Body of pancreas (tissue), 4 donors: ENCODE measurements around the gene SH3PXD2A. TPM values are rescaled to one million over a fixed set of nuclear protein-coding genes. Genes with fewer than 3 reads are reported as not detected.
A peak's percentile ranks its signal among the peaks of the same experiment; 100 is the strongest.

Experiments
- ATAC-seq: fragments of 150-250 bp; one replicate; pipeline ENCODE4 v1.9.1; 2016
- DNase-seq, 4 donors: peaks; one replicate each; pipeline ENCODE4 v3.0.0-alpha.2; 2019
- H3K27ac ChIP-seq, 4 donors: fragments of 200-600 bp; sonication (generic); 1 replicate in 3 of 4; 2 replicates in 1 of 4; pipeline versions ENCODE4 v1.5.1 to v1.6.1; 2016 to 2019; ENCODE audit warnings: mild to moderate bottlenecking in 1 of 4, mixed read lengths in 1 of 4, moderate library complexity in 1 of 4
- H3K27me3 ChIP-seq, 2 donors: fragments of 200-600 bp; sonication (generic); one replicate each; pipeline ENCODE4 v1.6.0; 2016; ENCODE audit warnings: mild to moderate bottlenecking in 1 of 2
- H3K36me3 ChIP-seq, 2 donors: fragments of 200-600 bp; sonication (generic); replicated peaks in 1 of 2; 2 replicates each; pipeline ENCODE4 v1.5.1; 2016; ENCODE audit warnings: low read depth in 2 of 2; ENCODE audit not compliant: insufficient read depth in 1 of 2
- H3K4me1 ChIP-seq: fragments of 200-600 bp; sonication (generic); one replicate; pipeline ENCODE4 v1.6.0; 2016
- H3K4me3 ChIP-seq, 2 donors: fragments of 200-600 bp; sonication (generic); 1 replicate in 1 of 2; 2 replicates in 1 of 2; pipeline ENCODE4 v1.5.1; 2016 to 2019
- H3K9me3 ChIP-seq, 3 donors: fragments of 200-600 bp; sonication (generic); 1 replicate in 2 of 3; 2 replicates in 1 of 3; pipeline ENCODE4 v1.5.1; 2016
- POLR2A ChIP-seq, 3 donors: fragments of 450-650 bp; IDR thresholded peaks; one replicate each; pipeline ENCODE4 v1.6.1; 2016; ENCODE audit warnings: antibody characterized with exemption in 3 of 3, mild to moderate bottlenecking in 2 of 3
- WGBS, 2 donors: methylation state at CpG; one replicate each; pipeline ENCODE4 v1.1.5; 2017; 5-methylcytosine and 5-hydroxymethylcytosine counted together
- intact Hi-C: fragments of 100-400 bp; cut with DNase I; formaldehyde crosslinking; loops from one replicate; pipeline ENCODE4 v1.15.1; 2023
- total RNA-seq, 2 donors: library from RNA; depleted of rRNA; stranded (reverse); fragments of >200 nt; gene quantifications; one replicate each; pipeline ENCODE4 v1.1.0, GENCODE V29; 2016
- TF ChIP-seq, protein P1 (sequence below), 7 experiments: fragments of 450-650 bp in 4 of 7; fragments of 200-600 bp in 3 of 7; sonication (generic) in 3 of 7; IDR thresholded peaks; one replicate each; pipeline ENCODE4 v1.5.1; 2016 to 2019; ENCODE audit warnings: antibody characterized with exemption in 7 of 7

The SH3PXD2A gene
- total RNA-seq, 2 donors from 2014 or later = 7.3 to 9.9 TPM

DNA sequence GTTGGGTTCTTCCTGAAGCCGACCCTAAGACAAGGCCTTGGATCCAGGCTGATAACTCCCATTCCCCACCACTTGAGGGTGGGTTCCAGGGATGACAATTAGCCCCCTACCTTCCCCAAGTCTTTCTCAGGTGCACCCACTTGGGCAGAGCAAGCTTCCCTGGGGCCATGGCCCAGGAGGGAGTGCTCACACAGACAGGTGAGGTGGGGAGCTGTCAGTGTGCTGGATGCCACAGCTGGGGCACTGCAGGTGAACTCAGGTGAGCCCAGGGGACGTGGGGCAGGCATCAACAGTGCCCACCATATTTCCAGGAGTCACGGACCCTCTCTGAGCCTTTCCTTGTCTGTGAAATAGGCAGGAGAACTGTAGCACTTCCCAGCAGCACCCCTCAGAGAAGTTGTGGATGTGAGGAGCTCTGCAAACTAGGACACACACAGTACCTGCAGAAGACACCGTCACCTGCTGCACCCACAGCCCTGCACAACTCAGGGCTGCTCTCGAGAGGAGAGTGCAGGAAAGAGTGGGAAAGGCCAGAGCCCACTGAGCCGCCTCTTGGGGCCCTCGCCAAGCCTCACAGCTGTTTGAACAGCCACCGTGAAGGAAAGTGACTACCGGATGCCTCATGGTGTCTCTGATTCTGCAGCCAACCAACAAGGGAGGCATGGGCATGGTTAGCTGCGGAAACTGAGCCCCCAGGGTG lies 17.9 kb downstream of the SH3PXD2A start:
- 74 to 81% methylated on average over 10 of the region's 10 CpGs for WGBS, 2 donors
- Histone ChIP-seq H3K4me1 (peaks cover 50% of the 10 kb centered on the region), H3K36me3 (no peaks in the 10 kb centered on the region), H3K4me3 (no peak overlapping the region), H3K9me3 (no peaks in the 10 kb centered on the region), H3K27ac (no peak overlapping the region), H3K27me3 (no peaks in the 10 kb centered on the region)
- no peak for DNase-seq
- no peak for TF ChIP-seq POLR2A (IDR thresholded peaks at IDR 0.05)
- TF ChIP-seq, protein P1, sequence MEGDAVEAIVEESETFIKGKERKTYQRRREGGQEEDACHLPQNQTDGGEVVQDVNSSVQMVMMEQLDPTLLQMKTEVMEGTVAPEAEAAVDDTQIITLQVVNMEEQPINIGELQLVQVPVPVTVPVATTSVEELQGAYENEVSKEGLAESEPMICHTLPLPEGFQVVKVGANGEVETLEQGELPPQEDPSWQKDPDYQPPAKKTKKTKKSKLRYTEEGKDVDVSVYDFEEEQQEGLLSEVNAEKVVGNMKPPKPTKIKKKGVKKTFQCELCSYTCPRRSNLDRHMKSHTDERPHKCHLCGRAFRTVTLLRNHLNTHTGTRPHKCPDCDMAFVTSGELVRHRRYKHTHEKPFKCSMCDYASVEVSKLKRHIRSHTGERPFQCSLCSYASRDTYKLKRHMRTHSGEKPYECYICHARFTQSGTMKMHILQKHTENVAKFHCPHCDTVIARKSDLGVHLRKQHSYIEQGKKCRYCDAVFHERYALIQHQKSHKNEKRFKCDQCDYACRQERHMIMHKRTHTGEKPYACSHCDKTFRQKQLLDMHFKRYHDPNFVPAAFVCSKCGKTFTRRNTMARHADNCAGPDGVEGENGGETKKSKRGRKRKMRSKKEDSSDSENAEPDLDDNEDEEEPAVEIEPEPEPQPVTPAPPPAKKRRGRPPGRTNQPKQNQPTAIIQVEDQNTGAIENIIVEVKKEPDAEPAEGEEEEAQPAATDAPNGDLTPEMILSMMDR (IDR thresholded peaks at IDR 0.05) = no peak
- no peak for ATAC-seq
- intact Hi-C loops = no loop called here

DNA sequence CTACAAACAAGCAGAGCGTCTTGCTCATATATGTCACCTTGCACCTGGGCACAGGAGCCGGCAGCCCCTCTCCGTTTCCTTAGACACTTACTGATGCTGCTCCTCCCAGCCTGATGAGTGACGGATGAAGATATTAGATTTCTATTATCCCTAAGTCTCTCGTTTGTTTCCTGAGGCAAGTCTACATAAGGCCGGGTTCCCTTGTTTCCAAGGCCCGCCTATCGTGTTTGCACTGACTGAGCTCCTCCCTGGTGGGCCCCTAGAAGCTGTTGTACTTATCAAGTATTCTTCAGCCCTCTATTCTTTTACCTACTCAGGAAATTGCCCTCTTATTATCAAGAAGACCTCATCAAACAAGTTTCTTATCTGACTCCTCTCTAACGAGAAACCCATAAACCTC lies 18.5 kb downstream of the SH3PXD2A start:
- no peak for ATAC-seq
- Histone ChIP-seq H3K27ac (no peak overlapping the region), H3K4me3 (no peak overlapping the region), H3K36me3 (no peaks in the 10 kb centered on the region), H3K9me3 (no peaks in the 10 kb centered on the region), H3K4me1 (peaks cover 47% of the 10 kb centered on the region), H3K27me3 (no peaks in the 10 kb centered on the region)
- 79 to 80% methylated on average over 9 of the region's 9 CpGs for WGBS, 2 donors
- intact Hi-C loops = no loop called here
- DNase-seq = no peak
- TF ChIP-seq, protein P1 (IDR thresholded peaks at IDR 0.05) = no peak
- TF ChIP-seq POLR2A (IDR thresholded peaks at IDR 0.05) = no peak

DNA sequence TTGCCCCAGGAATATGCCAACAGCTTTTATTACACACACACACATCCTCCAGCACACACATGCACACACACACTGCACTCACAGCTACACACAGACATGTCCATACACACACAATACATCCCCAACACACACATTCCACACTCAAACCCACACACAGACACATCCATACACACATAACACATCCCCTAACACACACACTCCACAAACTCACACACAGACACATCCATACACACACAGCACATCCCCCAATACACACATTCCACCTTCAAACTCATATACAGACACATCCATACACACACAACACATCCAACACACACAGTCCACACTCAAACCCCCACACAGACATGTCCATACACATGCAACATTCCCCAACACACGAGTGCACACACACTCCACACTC lies 19.1 kb downstream of the SH3PXD2A start:
- Histone ChIP-seq H3K27ac (peak overlapping the region in 2 of 4 donors; percentile 62 to 67), H3K36me3 (no peaks in the 10 kb centered on the region), H3K4me1 (peaks cover 43% of the 10 kb centered on the region), H3K9me3 (no peaks in the 10 kb centered on the region), H3K4me3 (no peak overlapping the region), H3K27me3 (no peaks in the 10 kb centered on the region)
- DNase-seq (no peak), ATAC-seq (no peak)
- intact Hi-C loops = no loop called here
- 39 to 70% methylated on average over 1 of the region's 1 CpG for WGBS, 2 donors
- TF ChIP-seq POLR2A (IDR thresholded peaks at IDR 0.05) = no peak
- TF ChIP-seq, protein P1 (IDR thresholded peaks at IDR 0.05) = no peak

DNA sequence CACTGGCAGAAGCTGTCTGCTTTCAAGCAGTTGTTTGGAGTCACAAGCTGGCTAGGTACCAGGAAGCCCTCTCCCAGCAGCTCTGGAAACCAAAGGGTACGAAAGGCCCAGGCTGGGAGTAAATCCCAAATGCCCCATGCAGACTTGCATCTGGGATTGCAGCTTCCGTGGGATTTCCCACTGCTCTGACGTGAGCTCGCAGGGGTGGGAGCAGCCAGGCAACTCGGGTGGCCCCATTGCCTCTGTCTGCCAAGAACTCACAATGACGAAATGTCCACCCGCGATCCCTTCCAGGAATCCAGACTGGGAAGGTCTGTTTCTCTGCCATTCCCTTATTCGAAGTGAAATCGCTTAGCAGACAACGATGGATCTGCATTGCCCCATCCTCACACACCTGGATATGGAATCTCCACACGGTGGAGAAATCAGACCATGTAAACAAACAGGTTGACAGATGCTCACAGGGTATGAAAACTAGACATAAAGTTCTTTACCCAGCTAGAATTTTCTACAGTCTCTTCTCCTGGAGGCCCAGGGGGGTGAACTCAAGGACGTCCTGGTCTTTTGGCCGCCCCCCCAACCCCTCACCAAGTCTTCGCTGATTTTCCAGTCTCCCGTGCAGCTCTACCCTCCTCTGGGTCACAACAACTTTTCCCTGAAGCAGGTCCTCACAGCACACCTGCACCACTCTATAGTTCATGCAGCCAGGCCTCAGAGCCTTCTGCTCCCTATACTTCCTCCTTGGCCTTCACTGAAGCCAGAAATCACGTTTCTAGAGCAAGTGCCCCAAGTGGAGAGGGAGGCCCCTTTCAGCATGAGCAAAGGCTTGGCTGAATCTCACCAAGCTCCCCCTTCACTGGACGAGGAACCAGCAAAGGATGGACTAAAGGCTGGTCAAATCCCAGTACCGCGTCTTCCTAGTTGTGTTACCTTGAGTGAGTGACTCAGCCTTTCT lies 20.0 kb downstream of the SH3PXD2A start:
- peak; percentile 64 for ATAC-seq

More for the DNA sequence above, 20.0 kb downstream of the SH3PXD2A start:
- H3K27ac ChIP-seq = peak overlapping the region; percentile 12 to 81 (median 64)
- TF ChIP-seq POLR2A (IDR thresholded peaks at IDR 0.05) = peak in 1 of 3 donors; percentile 9
- TF ChIP-seq, protein P1 (IDR thresholded peaks at IDR 0.05) = no peak
- H3K9me3 ChIP-seq = no peaks in the 10 kb centered on the region
- no peaks in the 10 kb centered on the region for H3K36me3 ChIP-seq
- peaks cover 38% of the 10 kb centered on the region for H3K4me1 ChIP-seq
- DNase-seq = peak in 3 of 4 donors; percentile 52 to 60 (median 56)
- 58 to 64% methylated on average over 14 to 20 of the region's 20 CpGs for WGBS, 2 donors
- no peaks in the 10 kb centered on the region for H3K27me3 ChIP-seq
- intact Hi-C loops = no loop called here
- no peak overlapping the region for H3K4me3 ChIP-seq
